HG02588 (cell line): ENCODE data around the gene DMRTC2.

Experiments
- ATAC-seq: cut with Tn5 transposase; IDR thresholded peaks from one replicate; pipeline ENCODE4 v1.9.1; 2021; ENCODE audit warnings: mild to moderate bottlenecking, moderate library complexity; ENCODE audit not compliant: unreplicated experiment

DMRTC2 gene

DNA sequence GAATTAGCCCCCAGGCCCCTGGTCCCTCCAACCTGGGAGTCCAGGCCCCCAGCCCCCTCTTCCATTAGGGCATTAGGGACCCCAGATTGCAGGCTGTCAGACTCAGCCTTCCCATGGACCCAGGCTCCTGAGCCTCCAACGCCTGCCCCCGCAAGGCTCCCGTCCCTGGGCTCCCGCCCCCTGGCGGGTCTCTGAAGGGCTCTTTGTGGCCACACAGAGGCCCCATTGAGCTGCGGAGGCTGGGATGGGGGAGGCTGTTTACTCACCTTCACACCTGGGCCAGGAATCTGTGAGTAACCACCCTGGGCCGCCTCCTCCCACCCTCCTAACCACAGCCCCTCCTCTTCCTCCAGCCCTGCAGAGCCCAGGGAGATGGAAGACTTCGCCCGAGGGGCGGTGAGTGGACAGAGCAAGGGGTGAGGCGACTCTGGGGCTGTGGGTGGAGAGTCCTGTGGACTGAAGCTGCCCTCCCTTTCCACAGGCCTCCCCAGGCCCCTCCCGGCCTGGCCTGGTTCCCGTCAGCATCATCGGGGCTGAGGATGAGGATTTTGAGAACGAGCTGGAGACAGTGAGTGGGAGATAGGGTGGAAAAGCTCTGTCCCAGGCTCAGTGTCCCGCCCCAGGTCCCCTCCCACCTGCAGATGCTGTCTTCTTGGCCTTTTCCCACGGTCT lies 43.0 kb downstream of the DMRTC2 start:
- no peak for ATAC-seq

DNA sequence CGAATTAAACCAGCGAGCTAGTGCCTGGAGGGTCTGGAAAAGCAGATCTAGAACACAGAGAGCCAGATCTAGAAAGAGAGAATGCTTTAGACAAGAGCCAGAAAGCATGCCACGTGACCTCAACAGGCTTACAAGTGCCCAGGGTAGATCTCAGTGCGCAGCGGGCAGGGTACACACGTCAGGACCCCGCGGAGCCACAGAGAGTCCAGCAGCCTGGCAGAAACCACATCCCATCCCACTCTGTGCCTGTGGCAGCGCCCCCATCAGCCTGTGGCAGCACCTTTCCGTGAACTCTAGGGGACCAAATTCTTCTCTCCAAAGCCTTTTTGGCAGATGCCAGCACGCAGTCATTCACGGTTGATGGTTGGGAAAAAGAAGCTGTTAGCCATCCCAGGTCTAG lies 44.1 kb downstream of the DMRTC2 start:
- no peak for ATAC-seq

DNA sequence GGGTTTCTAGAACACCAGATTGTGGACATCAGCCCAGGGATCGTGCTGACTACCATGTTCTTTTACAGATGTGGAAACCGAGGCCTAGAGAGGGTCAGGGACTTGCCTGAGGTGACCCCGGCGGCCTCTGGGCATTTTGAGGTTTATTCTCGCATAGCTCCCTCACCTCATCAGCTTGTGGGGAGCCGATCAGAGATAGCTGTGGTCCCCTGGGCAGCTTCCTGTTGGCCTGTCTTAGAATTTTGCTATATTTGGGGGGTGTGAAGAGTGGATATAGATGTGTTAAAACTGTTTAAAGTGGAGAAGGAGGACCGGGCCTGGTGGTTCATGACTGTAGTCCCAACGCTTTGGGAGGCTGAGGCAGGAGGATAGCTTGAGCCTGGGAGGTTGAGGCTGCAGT lies 45.1 kb downstream of the DMRTC2 start:
- ATAC-seq, result no peak

DNA sequence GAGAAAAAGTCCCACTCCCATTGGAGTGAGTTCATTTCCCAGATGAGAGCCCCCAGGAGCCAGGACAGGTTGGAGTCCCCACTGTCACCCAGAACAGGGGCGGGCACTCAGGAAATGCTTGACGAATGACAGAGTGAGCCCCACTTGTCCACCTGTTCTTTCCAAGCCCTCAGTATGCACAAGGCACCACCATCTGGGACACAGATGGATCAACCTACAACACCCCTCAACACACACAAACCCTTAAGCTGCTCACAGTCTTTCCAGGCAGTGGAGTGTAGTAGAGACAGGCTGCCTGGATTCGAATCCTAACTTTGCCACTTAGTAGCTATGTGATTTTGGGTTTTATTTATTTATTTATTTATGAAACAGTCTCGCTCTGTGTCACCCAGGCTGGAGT lies 46.1 kb downstream of the DMRTC2 start:
- no peak for ATAC-seq

DNA sequence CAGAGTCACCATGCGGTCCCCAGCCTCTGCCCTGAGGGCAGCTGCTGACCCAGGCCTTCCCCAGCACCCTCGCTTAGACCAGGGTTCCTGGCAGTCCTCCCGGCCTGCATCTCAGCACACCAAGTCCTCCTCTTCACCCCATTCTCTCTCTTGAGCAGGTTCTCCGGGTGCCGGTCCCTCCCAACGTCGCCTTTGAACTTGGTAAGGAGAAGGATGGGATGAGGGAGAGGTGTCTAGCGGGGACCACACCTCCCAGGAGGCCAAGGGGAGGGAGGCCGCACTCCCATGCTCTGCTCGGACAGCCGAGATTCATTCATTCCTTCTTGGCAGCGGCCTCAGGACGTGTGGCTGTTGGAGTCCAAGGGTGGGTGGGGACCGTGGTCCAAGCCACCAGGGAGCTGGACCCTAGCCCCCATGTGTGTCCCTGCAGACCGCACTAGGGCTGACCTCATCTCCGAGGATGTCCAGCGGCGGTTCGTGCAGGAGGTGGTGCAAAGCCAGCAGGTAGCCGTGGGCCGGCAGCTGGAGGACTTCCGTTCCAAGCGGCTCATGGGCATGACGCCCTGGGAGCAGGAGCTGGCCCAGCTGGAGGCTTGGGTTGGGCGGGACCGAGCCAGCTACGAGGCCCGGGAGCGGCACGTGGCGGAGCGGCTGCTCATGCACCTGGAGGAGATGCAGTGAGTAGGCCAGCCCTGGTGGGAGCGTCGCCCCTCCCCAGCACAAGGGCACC lies 47.5 kb downstream of the DMRTC2 start:
- no peak for ATAC-seq

- ATAC-seq, result no peak
These were observed 49.1 kb downstream of the DMRTC2 start for GRCh38 chr19:41893899-41894298.

DNA sequence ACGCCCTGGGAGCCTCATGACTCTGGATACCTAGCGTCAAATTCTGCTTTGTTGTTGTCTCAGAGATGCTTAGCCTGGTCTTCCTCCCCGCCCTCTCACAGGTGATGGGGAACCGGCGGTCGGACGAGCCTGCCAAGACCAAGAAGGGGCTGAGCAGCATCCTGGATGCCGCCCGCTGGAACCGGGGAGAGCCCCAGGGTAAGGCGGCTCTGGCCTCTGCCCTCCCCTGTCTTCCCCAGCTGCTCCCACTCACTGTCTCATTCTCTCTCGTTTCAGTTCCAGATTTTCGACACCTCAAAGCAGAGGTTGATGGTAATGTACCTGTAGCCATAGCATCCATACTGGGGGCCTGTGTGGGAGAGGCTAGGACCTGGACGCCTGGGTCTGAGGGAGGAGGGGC lies 49.5 kb downstream of the DMRTC2 start:
- no peak for ATAC-seq

DNA sequence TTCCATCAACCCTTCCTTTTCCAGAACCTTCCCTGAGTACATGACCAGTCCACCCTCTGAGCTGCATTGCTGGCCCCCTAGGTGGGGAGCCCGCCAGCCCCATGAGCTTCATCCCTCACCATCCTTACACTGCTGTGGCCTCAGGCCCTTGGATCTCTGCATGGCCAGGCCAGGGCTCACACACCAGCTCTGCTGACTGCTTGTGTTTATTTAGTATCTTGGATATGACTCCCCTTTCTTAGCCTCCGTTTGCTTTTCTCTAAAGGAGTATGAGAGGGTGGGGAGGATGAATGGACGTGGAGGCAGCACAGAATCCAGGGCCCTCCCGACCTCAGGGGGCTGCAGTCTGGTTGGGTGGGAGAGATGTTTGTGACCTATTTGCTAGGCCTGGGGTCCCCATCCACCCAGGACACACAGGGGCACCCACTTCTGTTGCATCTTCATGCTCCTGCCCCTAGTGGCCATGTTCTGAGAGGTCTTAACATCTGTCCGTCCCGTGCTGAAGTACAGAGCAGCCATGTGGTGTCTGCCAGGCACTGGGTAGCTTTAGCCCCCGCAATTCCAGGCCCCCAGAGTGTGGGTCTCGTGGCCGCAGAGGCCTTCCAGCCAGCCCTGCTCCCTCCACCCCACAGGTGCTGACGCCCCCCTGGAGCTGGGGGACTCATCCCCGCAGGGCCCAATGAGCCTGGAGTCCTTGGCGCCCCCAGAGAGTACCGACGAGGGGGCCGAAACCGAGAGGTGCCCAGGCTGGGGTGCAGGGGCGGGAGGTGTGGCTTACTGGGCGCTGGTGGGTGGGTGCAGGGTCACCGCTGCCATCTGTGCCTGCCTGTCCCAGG lies 51.1 kb downstream of the DMRTC2 start:
- ATAC-seq, result no peak

GRCh38 chr19:41896581-41896942 lies 51.7 kb downstream of the DMRTC2 start:
- no peak for ATAC-seq

DNA sequence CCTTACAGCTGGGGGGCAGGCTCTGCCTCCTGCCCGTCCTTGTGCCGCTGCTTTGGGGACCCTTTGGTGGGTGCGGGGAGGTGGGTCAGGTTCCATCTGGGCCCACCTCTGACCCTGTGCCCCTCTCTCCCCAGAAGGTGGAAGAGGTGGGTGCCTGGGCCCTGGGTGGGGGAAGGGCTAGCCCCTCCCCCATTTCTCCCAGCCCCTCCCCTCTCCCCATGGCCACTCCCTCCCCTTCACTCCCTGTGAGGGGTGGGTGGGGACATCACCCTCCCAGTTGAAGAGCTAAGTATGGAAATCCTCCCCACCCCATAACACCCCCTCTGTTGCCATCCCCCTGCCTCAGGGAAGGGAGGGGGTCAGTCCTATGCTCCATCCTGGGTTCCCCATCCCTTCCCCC lies 52.3 kb downstream of the DMRTC2 start:
- ATAC-seq, result no peak

- no peak for ATAC-seq
These were observed 53.0 kb downstream of the DMRTC2 start for GRCh38 chr19:41897820-41898219.

DNA sequence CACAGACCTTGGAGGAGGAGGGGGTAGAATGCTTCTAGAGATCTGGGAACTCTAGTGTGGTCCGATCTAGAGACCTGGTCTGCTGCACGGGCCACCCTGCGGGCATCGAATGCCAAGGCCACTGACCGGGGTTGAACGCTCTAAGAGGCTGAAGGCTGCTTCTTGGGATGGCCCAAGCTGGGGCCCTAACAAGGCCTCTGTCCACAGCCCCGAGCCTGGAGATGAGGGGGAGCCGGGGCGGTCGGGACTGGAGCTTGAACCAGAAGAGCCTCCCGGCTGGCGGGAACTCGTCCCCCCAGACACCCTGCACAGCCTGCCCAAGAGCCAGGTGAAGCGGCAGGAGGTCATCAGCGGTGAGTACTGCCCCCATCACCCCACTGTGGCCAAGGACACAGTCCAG lies 53.4 kb downstream of the DMRTC2 start:
- ATAC-seq, result no peak
